Lung (tissue), 12 donors: ENCODE data around the gene ENOSF1. TPM values are rescaled to one million over a fixed set of nuclear protein-coding genes. Genes with fewer than 3 reads are reported as not detected.

ENCODE experiments used
- ATAC-seq: fragments of 200-7000 bp; cut with Tn5 transposase; one replicate; pipeline ENCODE4 v1.9.1; 2020; ENCODE audit warnings: moderate number of reproducible peaks; ENCODE audit not compliant: insufficient read depth, low FRiP score
- DNase-seq, 3 donors: peaks; one replicate each; pipeline ENCODE4 v3.0.0-alpha.2; 2013 to 2017
- H3K27ac ChIP-seq, 2 donors: one replicate each; pipeline ENCODE4 v1.5.1; 2013; ENCODE audit warnings: mild to moderate bottlenecking in 2 of 2, moderate library complexity in 2 of 2, control low read depth in 1 of 2, inconsistent platforms in 1 of 2, low read depth in 1 of 2, low read length in 1 of 2
- H3K27me3 ChIP-seq, 3 donors: one replicate each; pipeline ENCODE4 v1.5.1; 2013; ENCODE audit warnings: low read length in 2 of 3; ENCODE audit not compliant: control insufficient read depth in 3 of 3, insufficient read depth in 3 of 3
- H3K36me3 ChIP-seq, 4 donors: one replicate each; pipeline ENCODE4 v1.5.1; 2013; ENCODE audit warnings: low read length in 4 of 4, mild to moderate bottlenecking in 1 of 4, moderate library complexity in 1 of 4; ENCODE audit not compliant: control insufficient read depth in 4 of 4, insufficient read depth in 4 of 4
- H3K4me1 ChIP-seq, 5 donors: one replicate each; pipeline ENCODE4 v1.5.1; 2013; ENCODE audit warnings: low read length in 5 of 5, mild to moderate bottlenecking in 2 of 5, moderate library complexity in 1 of 5; ENCODE audit not compliant: control insufficient read depth in 5 of 5, insufficient read depth in 5 of 5
- H3K4me3 ChIP-seq: one replicate; pipeline ENCODE4 v1.5.1; 2013; ENCODE audit warnings: mild to moderate bottlenecking, control low read depth, moderate library complexity
- H3K9ac ChIP-seq, 2 donors: one replicate each; pipeline ENCODE4 v1.5.1; 2013; ENCODE audit warnings: low read length in 2 of 2, control low read depth in 1 of 2; ENCODE audit not compliant: insufficient read depth in 1 of 2
- H3K9me3 ChIP-seq, 4 donors: one replicate each; pipeline ENCODE4 v1.5.1; 2013; ENCODE audit warnings: low read length in 3 of 4, mild to moderate bottlenecking in 1 of 4, moderate library complexity in 1 of 4; ENCODE audit not compliant: control insufficient read depth in 4 of 4, insufficient read depth in 3 of 4
- CTCF ChIP-seq: IDR thresholded peaks from 2 replicates; pipeline ENCODE4 v1.5.1; 2012; ENCODE audit warnings: mild to moderate bottlenecking; ENCODE audit errors: control extremely low read depth, extremely low read depth
- whole genome bisulfite sequencing, 2 donors: extraction: QIAGEN DNeasy Blood & Tissue Kit; methylation state at CpG; one replicate each; pipeline ENCODE4 v1.1.7; 2013; 5-methylcytosine and 5-hydroxymethylcytosine counted together
- polyA plus RNA-seq, 2 donors: library from polyadenylated mRNA; stranded (reverse); fragments of 200-250 nt; gene quantifications; one replicate each; pipeline ENCODE4 v1.2.1, GENCODE V29; 2013
- total RNA-seq, 2 donors: library from RNA; depleted of rRNA in 1 of 2; stranded (reverse); fragments of >200 nt in 1 of 2; gene quantifications; one replicate each; pipeline ENCODE4 v1.2.1, GENCODE V29; 2014 to 2021
- donor health status: control.
- donor health status: control.
- donor health status: Bipolar disorder and iron deficiency.
- donor health status: healthy.
- donor health status: DM: yes; HTN: yes; CAD: no.

Gene ENOSF1
- total and polyA plus RNA-seq, 4 donors, result 26.9 to 122 (median 101) TPM

DNA sequence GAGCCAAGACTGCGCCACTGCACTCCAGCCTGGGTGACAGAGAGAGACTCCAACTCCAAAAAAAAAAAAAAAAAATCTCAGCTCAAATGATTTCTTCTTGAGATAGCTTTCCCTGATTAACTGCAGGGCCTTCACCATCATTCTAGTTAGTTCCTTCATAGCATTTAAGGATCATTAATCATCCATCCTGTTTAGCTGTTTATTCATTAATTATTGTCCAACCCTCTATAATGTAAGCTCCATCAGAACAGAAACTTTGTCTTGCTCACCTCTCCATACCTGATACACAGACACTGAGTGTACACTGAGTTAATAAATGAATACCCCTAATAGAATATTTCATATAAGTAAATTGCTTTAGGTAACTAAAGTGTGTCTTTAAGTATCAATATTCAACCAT is 42.2 kb upstream of the ENOSF1 start:
- 93 to 100% methylated on average over 1 of the region's 1 CpG for WGBS, 2 donors
- no peak for TF ChIP-seq CTCF
- no peak for ATAC-seq

DNA sequence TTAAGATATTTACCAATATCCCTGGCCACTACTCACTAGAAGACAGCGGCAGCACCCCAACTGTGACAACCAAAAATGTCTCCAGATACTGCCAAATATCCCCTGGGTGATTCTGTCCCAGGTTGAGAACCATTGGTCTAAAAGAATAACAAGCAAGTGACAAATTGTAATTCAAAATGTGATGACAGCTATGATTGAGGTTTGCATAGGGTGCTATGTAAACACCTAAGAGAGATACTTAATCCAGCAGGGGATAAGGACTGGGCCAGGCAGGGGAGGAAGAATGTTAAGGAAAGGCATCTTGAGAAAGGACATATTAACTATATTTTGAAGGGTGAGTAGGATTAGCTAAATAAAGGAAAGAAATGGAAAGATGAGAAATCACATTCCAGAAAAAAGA is 38.0 kb upstream of the ENOSF1 start:
- DNase-seq (no peak), ATAC-seq (no peak)
- no peak for TF ChIP-seq CTCF
- Histone ChIP-seq H3K9ac (no peak overlapping the region), H3K4me3 (no peak overlapping the region), H3K27ac (no peak overlapping the region), H3K4me1 (no peaks in the 10 kb centered on the region), H3K27me3 (no peaks in the 10 kb centered on the region), H3K36me3 (peaks cover 2 to 8% (median 3%) of the 10 kb centered on the region in 4 donors), H3K9me3 (no peaks in the 10 kb centered on the region)
- 93% methylated on average over 1 of the region's 1 CpG for WGBS, 2 donors

More for the DNA sequence above, 42.2 kb upstream of the ENOSF1 start:
- no peak for DNase-seq
- no peaks in the 10 kb centered on the region for H3K27me3 ChIP-seq
- H3K27ac ChIP-seq, result no peak overlapping the region
- no peaks in the 10 kb centered on the region for H3K4me1 ChIP-seq
- no peaks in the 10 kb centered on the region for H3K9me3 ChIP-seq
- H3K9ac ChIP-seq, result no peak overlapping the region
- peaks cover 0 to 5% (median 3%) of the 10 kb centered on the region in 4 donors for H3K36me3 ChIP-seq
- H3K4me3 ChIP-seq, result no peak overlapping the region

DNA sequence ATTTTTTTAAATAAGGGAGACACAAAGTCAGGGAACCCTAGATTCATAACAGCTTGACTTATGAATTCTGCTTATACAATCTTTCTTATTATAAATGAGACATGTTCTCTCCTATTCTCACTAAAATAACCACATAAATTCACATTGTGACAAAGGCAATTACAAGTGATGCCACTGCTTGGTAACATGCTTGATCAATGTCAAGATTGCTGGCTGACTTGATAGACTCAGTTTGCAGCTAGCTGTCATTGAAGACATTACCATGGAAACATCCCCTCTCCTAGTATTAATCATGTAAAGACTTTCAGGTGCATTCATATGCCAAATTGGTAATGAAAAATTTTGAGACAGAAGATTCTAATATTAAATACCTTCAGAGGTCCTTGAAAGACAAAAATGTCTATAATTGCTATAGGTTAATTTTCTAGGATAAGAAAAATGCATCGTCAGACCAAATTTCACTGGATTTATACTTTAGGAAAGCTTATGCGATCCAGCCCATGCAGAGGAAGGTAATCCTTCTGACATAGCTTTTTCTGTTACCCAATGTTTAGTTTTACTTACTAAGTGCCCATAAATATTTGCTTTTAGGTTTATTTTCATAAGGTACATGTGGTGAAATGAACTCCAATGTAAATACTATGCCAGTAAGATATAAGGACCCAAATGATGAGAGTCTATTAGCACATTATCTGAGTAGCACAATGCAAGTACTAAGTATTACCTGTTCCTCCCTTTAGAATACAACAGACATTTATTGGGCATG is 32.6 kb upstream of the ENOSF1 start:
- Histone ChIP-seq H3K4me3 (no peak overlapping the region), H3K9ac (no peak overlapping the region), H3K9me3 (no peaks in the 10 kb centered on the region), H3K36me3 (peaks cover 2 to 15% (median 6%) of the 10 kb centered on the region in 4 donors), H3K27ac (no peak overlapping the region), H3K27me3 (no peaks in the 10 kb centered on the region), H3K4me1 (no peaks in the 10 kb centered on the region)
- WGBS, 2 donors, result 59 to 95% methylated on average over 2 of the region's 2 CpGs
- DNase-seq (no peak), ATAC-seq (no peak)
- no peak for TF ChIP-seq CTCF
